Amniotic stem cell (primary cell): Measurements from ENCODE around the gene OPCML.
"Not testable (repeated sequence)": the region's sequence is repeated elsewhere in the genome, so short reads cannot be mapped to it uniquely, and the experiment has no call there.

Experiments
- DNase-seq: peaks from one replicate; lab custom pipeline; 2025; lab: John Stamatoyannopoulos, UW

Gene OPCML

GRCh38 chr11:132438418-132438817 is 1093.9 kb downstream of the OPCML start:
- no peak for DNase-seq

- no peak for DNase-seq
These were observed 1101.8 kb downstream of the OPCML start for GRCh38 chr11:132430429-132431062.

- DNase-seq, result no peak
These were observed 1102.6 kb downstream of the OPCML start for GRCh38 chr11:132429685-132430084.

- DNase-seq, result no peak
These were observed 1104.7 kb downstream of the OPCML start for GRCh38 chr11:132427611-132428010.

- DNase-seq, result no peak
These were observed 1107.9 kb downstream of the OPCML start for GRCh38 chr11:132424433-132424832.

- no peak for DNase-seq
These were observed 1109.0 kb downstream of the OPCML start for GRCh38 chr11:132423266-132423665.

GRCh38 chr11:132422722-132423121 is 1109.6 kb downstream of the OPCML start:
- DNase-seq, result no peak

GRCh38 chr11:132421555-132421954 is 1110.7 kb downstream of the OPCML start:
- DNase-seq, result no peak

- no peak for DNase-seq
These were observed 1117.8 kb downstream of the OPCML start for GRCh38 chr11:132414451-132414850.

- no peak for DNase-seq
These were observed 1121.9 kb downstream of the OPCML start for GRCh38 chr11:132410383-132410782.

- DNase-seq, result no peak
These were observed 1122.5 kb downstream of the OPCML start for GRCh38 chr11:132409573-132410355.

- no peak for DNase-seq
These were observed 1123.4 kb downstream of the OPCML start for GRCh38 chr11:132408877-132409276.

- no peak for DNase-seq
These were observed 1126.6 kb downstream of the OPCML start for GRCh38 chr11:132405728-132406127.

GRCh38 chr11:132402071-132402684 is 1130.1 kb downstream of the OPCML start:
- DNase-seq, result peak; percentile 21

GRCh38 chr11:132396318-132396717 is 1136.0 kb downstream of the OPCML start:
- DNase-seq, result no peak

GRCh38 chr11:132395434-132395833 is 1136.9 kb downstream of the OPCML start:
- DNase-seq, result no peak

GRCh38 chr11:132379540-132379939 is 1152.8 kb downstream of the OPCML start:
- DNase-seq, result no peak

- DNase-seq, result no peak
These were observed 1158.7 kb downstream of the OPCML start for GRCh38 chr11:132373405-132374143.

GRCh38 chr11:132370114-132370513 is 1162.2 kb downstream of the OPCML start:
- not testable (repeated sequence) for DNase-seq

GRCh38 chr11:132367293-132367692 is 1165.0 kb downstream of the OPCML start:
- DNase-seq, result no peak

GRCh38 chr11:132365650-132366049 is 1166.7 kb downstream of the OPCML start:
- DNase-seq, result no peak
